K562 (cell line): ENCODE measurements around the gene NDOR1. TPM values are rescaled to one million over a fixed set of nuclear protein-coding genes. Genes with fewer than 3 reads are reported as not detected.

Experiments used
- ARHGAP35 ChIP-seq: fragments of 450-650 bp; IDR thresholded peaks from 2 replicates; pipeline ENCODE4 v1.6.1; 2018; ENCODE audit not compliant: partially characterized antibody
- ARID3A ChIP-seq: IDR thresholded peaks from 2 replicates; pipeline ENCODE4 v1.6.1; 2012; ENCODE audit warnings: low read depth, low read length, improper control_type of control experiment, borderline replicate concordance
- CTBP1 ChIP-seq: fragments of 450-650 bp; IDR thresholded peaks from 2 replicates; pipeline ENCODE4 v1.6.1; 2016; ENCODE audit warnings: borderline replicate concordance
- NFIC ChIP-seq: fragments of 450-650 bp; IDR thresholded peaks from 2 replicates; pipeline ENCODE4 v1.6.1; 2017; ENCODE audit warnings: mild to moderate bottlenecking, inconsistent platforms
- PHF8 ChIP-seq: fragments of 200-600 bp; sonication (generic); IDR thresholded peaks from 2 replicates; pipeline ENCODE4 v1.6.1; 2012; ENCODE audit warnings: mixed run types, mild to moderate bottlenecking, inconsistent platforms, low read length, moderate library complexity, borderline replicate concordance
- PTTG1 ChIP-seq: fragments of 450-650 bp; IDR thresholded peaks from 2 replicates; pipeline ENCODE4 v1.6.1; 2016; ENCODE audit warnings: low read depth, mild to moderate bottlenecking, missing genetic modification characterization, missing compliant biosample characterization
- RBBP5 ChIP-seq: fragments of 200-600 bp; sonication (generic); IDR thresholded peaks from 2 replicates; pipeline ENCODE4 v1.6.1; 2012; ENCODE audit warnings: borderline replicate concordance, mild to moderate bottlenecking, low read length, control low read depth, inconsistent platforms; ENCODE audit not compliant: insufficient read depth, poor library complexity, severe bottlenecking
- SIRT6 ChIP-seq: IDR thresholded peaks from one replicate; pipeline ENCODE4 v1.6.1; 2012; ENCODE audit warnings: low read depth, mild to moderate bottlenecking, control low read depth, inconsistent platforms, low read length, moderate library complexity
- THAP12 ChIP-seq: fragments of 250-450 bp; sonication (Bioruptor Pico); IDR thresholded peaks from 2 replicates; pipeline ENCODE4 v1.9.0; 2021; ENCODE audit warnings: mild to moderate bottlenecking, inconsistent platforms
- ZBTB7A ChIP-seq: IDR thresholded peaks from 2 replicates; pipeline ENCODE4 v1.6.1; 2011; ENCODE audit warnings: low read depth, mild to moderate bottlenecking, low read length, moderate library complexity, borderline replicate concordance; ENCODE audit not compliant: control insufficient read depth
- ZNF174 ChIP-seq: fragments of 250-450 bp; sonication (Bioruptor Pico); IDR thresholded peaks from 2 replicates; pipeline ENCODE4 v1.4.0; 2020; ENCODE audit warnings: mild to moderate bottlenecking
- ZNF354B ChIP-seq: fragments of 250-450 bp; sonication (Bioruptor Pico); IDR thresholded peaks from 2 replicates; pipeline ENCODE4 v1.4.0; 2020
- ZNF407 ChIP-seq: fragments of 450-650 bp; IDR thresholded peaks from 2 replicates; pipeline ENCODE4 v1.6.1; 2016; ENCODE audit warnings: low read depth
- ZNF431 ChIP-seq: sonication (generic); formaldehyde crosslinking; IDR thresholded peaks from 2 replicates; pipeline ENCODE4 v1.8.0; 2022; ENCODE audit warnings: mild to moderate bottlenecking, missing genetic modification reagents
- polyA plus RNA-seq, 8 experiments: library from polyadenylated mRNA; depleted of rRNA in 4 of 8; stranded (reverse) in 5 of 8; unstranded in 3 of 8; fragments of >200 nt; fragmentation: Nextera tagmentation in 2 of 8; fragmentation: Illumina TruSeq in 1 of 8; extraction: Ambion mirVana in 2 of 8; extraction: Trizol in 1 of 8; gene quantifications; 2 replicates each; pipeline versions ENCODE4 v1.2.1 to v1.2.3, GENCODE V29; 2011 to 2014; ENCODE audit warnings: inconsistent platforms in 1 of 8, missing spikeins in 1 of 8
- total RNA-seq, 7 experiments: library from RNA; depleted of rRNA in 6 of 7; stranded (reverse); fragments of >200 nt in 6 of 7; fragmentation: Illumina TruSeq in 2 of 7; extraction: Trizol in 2 of 7; gene quantifications; 2 replicates each; pipeline versions ENCODE4 v1.2.1 to v1.2.3, GENCODE V29; 2011 to 2021; ENCODE audit warnings: low replicate concordance in 1 of 7

Gene NDOR1
- total and polyA plus RNA-seq, 9 of the 15 experiments (the other 6 are each of a cell fraction or from before 2014, with no cell fraction given), result 0.06 to 36.9 (median 6.9) TPM

- TF ChIP-seq ARID3A (no peak), THAP12 (peak; percentile 74), ARHGAP35 (no peak), SIRT6 (no peak), PTTG1 (tag) (no peak), ZNF407 (no peak), CTBP1 (peak; percentile 62), PHF8 (peak; percentile 91; the same call in 1 of the 2 replicates), ZNF431 (CRISPR knock-in tag) (no peak), ZNF354B (CRISPR knock-in tag) (no peak), RBBP5 (peak; percentile 87), ZNF174 (CRISPR knock-in tag) (no peak), ZBTB7A (peak; percentile 47; the same call in 1 of the 2 replicates), NFIC (peak; percentile 36)
These were observed at the start of gene NDOR1, which contains the start of gene TMEM203 (continued) for GRCh38 chr9:137205126-137206069.
